AG04449 (cell line): ENCODE measurements around the gene TTLL11.

Experiments used
- CTCF ChIA-PET: fragments of 350-600 bp; formaldehyde crosslinking; extraction: SDS; loops from one replicate; lab custom pipeline; 2021; ENCODE audit warnings: antibody characterized with exemption; lab: Yijun Ruan, JAX
- POLR2A ChIA-PET: fragments of 400-600, 350-600 bp; formaldehyde crosslinking; extraction: SDS; loops from one replicate; lab custom pipeline; 2020; ENCODE audit warnings: antibody characterized with exemption, inconsistent platforms; lab: Yijun Ruan, JAX
- DNase-seq: peaks from one replicate; pipeline ENCODE4 v3.0.0-alpha.2; 2010; ENCODE audit warnings: low read depth, low spot score
- H3K4me3 ChIP-seq: 2 replicates; pipeline ENCODE4 v1.5.1; 2011; ENCODE audit warnings: low read depth, mild to moderate bottlenecking, control low read depth, low read length
- CTCF ChIP-seq: IDR thresholded peaks from one replicate; pipeline ENCODE4 v1.5.1; 2011; ENCODE audit warnings: mild to moderate bottlenecking, moderate library complexity, low read length, control low read depth, inconsistent platforms; ENCODE audit not compliant: insufficient read depth; ENCODE audit errors: missing control alignments

The TTLL11 gene

GRCh38 chr9:121990600-121991306 is 102.4 kb downstream of the TTLL11 start:
- ChIA-PET CTCF (interaction anchor here (0.8 to 4.0 kb wide), 24 partner anchors 12 to 445 kb away, joined by 3 to 42 read pairs (median 4); no protein-coding TSS in a partner anchor), POLR2A (no interaction called here)
- no peak for DNase-seq
- H3K4me3 ChIP-seq: no peak overlapping the region
- TF ChIP-seq CTCF: no peak

GRCh38 chr9:121989010-121989409 is 104.1 kb downstream of the TTLL11 start:
- CTCF ChIA-PET: interaction anchor here (1.1 to 4.0 kb wide), 8 partner anchors 102 to 443 kb away, joined by 3 to 42 read pairs (median 5); no protein-coding TSS in a partner anchor
- TF ChIP-seq CTCF: peak; percentile 49
- no peak overlapping the region for H3K4me3 ChIP-seq
- no peak for DNase-seq
- POLR2A ChIA-PET: no interaction called here

DNA sequence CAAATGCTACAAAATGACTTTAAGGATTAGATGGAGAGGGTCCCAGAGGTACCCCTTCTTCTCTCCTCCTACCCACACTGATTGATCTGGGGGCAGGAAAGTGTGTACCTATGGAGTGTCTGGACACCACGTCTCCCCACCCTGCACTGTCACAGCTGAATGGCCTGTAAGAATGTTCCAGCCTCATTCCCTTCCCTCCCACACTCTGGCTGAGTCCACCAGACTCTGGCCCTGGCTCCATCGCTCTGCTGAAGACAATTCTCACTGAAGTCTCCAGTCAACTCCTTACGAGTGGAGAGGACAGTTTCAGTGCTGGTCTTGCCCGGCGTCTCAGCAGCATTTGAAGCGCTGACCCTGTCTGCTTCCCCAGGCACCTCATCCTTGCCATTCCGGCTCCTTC is 105.8 kb downstream of the TTLL11 start:
- POLR2A ChIA-PET: no interaction called here
- CTCF ChIA-PET: interaction anchor here (1.7 kb wide), 1 partner anchor 441 kb away, joined by 5 read pairs; no protein-coding TSS in a partner anchor
- no peak overlapping the region for H3K4me3 ChIP-seq
- TF ChIP-seq CTCF: no peak
- no peak for DNase-seq

GRCh38 chr9:121985792-121986494 is 107.2 kb downstream of the TTLL11 start:
- no peak for DNase-seq
- CTCF ChIA-PET: interaction anchor here (0.6 to 4.1 kb wide), 10 partner anchors 12 to 440 kb away, joined by 3 to 20 read pairs (median 5); no protein-coding TSS in a partner anchor
- POLR2A ChIA-PET: interaction anchor here (0.7 kb wide), 1 partner anchor 32 kb away, joined by 3 read pairs; no protein-coding TSS in a partner anchor
- TF ChIP-seq CTCF: peak; percentile 28
- no peak overlapping the region for H3K4me3 ChIP-seq

DNA sequence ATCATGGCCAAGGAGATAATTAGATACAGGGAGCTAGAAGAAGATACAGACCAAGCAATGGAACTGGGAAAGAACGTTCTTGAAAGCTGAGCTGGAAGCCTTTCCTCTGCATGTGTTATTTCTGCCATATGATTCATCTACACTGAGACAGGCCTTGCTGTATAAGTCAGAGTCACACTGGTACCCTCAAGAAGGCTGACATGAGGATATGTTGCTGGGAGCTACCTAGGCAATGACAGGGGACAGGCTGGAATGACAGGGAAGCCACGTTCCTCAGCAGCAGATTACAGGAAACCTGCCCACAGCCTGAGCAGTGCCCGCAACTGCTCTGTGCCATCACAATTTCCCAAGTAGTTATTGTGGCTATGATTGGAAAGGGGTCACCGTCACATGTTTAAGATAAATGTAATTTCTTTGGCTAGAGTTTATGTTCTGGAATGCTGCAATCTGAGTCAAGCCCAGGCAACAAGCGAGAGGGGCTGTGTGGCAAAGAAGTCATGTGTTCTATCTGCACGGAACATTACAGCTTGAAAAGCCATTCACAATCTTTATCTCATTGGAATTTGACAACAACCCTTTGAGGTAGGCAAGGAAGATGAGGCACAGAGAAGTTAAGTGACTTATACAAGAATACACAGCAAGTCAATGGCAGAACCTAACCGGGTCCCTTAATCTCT is 108.2 kb downstream of the TTLL11 start:
- H3K4me3 ChIP-seq: no peak overlapping the region
- no peak for TF ChIP-seq CTCF
- peak; percentile 77 for DNase-seq
- CTCF ChIA-PET: interaction anchor here (0.7 to 4.1 kb wide), 14 partner anchors 9 to 439 kb away, joined by 3 to 20 read pairs (median 4); no protein-coding TSS in a partner anchor
- POLR2A ChIA-PET: interaction anchor here (0.6 to 1.3 kb wide), 3 partner anchors 13 to 150 kb away, joined by 3 to 4 read pairs (median 3); no protein-coding TSS in a partner anchor
